GM12878 (cell line): ENCODE measurements around the gene VANGL1.

Experiments used
- BRCA1 ChIP-seq: IDR thresholded peaks from 2 replicates; pipeline ENCODE4 v1.6.1; 2011; ENCODE audit warnings: low read depth, low read length, improper control_type of control experiment
- HDAC2 ChIP-seq: fragments of 200-600 bp; sonication (generic); IDR thresholded peaks from 2 replicates; pipeline ENCODE4 v1.6.1; 2017
- PBX3 ChIP-seq: IDR thresholded peaks from 2 replicates; pipeline ENCODE4 v1.6.1; 2011; ENCODE audit warnings: mild to moderate bottlenecking, low read depth, low read length, moderate library complexity; ENCODE audit not compliant: insufficient replicate concordance
- POLR2AphosphoS5 ChIP-seq: IDR thresholded peaks from 2 replicates; pipeline ENCODE4 v1.6.1; 2011; ENCODE audit warnings: mild to moderate bottlenecking, low read length, inconsistent platforms
- TCF12 ChIP-seq: IDR thresholded peaks from 2 replicates; pipeline ENCODE4 v1.6.1; 2011; ENCODE audit warnings: low read depth, mild to moderate bottlenecking, low read length

GRCh38 chr1:115666702-115667101, 24.9 kb downstream of the VANGL1 start:
- no peak for TF ChIP-seq POLR2AphosphoS5
- TF ChIP-seq BRCA1, result no peak
- no peak for TF ChIP-seq HDAC2
- no peak for TF ChIP-seq TCF12
- no peak for TF ChIP-seq PBX3
